ENCODE results near the gene E2F1.

- TF ChIP-seq, protein P1, sequence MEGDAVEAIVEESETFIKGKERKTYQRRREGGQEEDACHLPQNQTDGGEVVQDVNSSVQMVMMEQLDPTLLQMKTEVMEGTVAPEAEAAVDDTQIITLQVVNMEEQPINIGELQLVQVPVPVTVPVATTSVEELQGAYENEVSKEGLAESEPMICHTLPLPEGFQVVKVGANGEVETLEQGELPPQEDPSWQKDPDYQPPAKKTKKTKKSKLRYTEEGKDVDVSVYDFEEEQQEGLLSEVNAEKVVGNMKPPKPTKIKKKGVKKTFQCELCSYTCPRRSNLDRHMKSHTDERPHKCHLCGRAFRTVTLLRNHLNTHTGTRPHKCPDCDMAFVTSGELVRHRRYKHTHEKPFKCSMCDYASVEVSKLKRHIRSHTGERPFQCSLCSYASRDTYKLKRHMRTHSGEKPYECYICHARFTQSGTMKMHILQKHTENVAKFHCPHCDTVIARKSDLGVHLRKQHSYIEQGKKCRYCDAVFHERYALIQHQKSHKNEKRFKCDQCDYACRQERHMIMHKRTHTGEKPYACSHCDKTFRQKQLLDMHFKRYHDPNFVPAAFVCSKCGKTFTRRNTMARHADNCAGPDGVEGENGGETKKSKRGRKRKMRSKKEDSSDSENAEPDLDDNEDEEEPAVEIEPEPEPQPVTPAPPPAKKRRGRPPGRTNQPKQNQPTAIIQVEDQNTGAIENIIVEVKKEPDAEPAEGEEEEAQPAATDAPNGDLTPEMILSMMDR (conservative IDR thresholded peaks at IDR 0.05; ENCODE audit: low read depth, low read length): no peak
- TF ChIP-seq POLR2A (IDR thresholded peaks at IDR 0.05; ENCODE audit: low read depth, low read length) (no peak), RAD21 (IDR thresholded peaks at IDR 0.05; ENCODE audit: low read length) (no peak), RFX5 (IDR thresholded peaks at IDR 0.05; ENCODE audit: low read depth, low read length) (no peak), CEBPB (IDR thresholded peaks at IDR 0.05; ENCODE audit: low read depth, low read length) (no peak), MAFK (IDR thresholded peaks at IDR 0.05; ENCODE audit: low read depth, low read length) (no peak), NFE2L2 (IDR thresholded peaks at IDR 0.05; ENCODE audit: low read depth, low read length) (no peak), FOS (IDR thresholded peaks at IDR 0.05; ENCODE audit: low read depth, low read length) (no peak), MAZ (IDR thresholded peaks at IDR 0.05; ENCODE audit: borderline replicate concordance, low read depth, low read length) (no peak), BHLHE40 (IDR thresholded peaks at IDR 0.05; ENCODE audit: low read depth, low read length) (no peak), ELK1 (IDR thresholded peaks at IDR 0.05; ENCODE audit: borderline replicate concordance, low read depth, low read length) (no peak)
Measured at GRCh38 chr20:33658929-33659328, 27.3 kb downstream of the E2F1 start.
